DOHH2 (cell line): ENCODE measurements around the gene SPATA20.

Experiments
- EZH2phosphoT487 ChIP-seq: fragments of 200-600 bp; sonication (generic); IDR thresholded peaks from 2 replicates; pipeline ENCODE4 v1.6.1; 2017; ENCODE audit warnings: borderline replicate concordance, mild to moderate bottlenecking, antibody characterized with exemption, low read length, moderate library complexity, mixed read lengths
- TF ChIP-seq, protein P1 (sequence below): fragments of 200-600 bp; sonication (generic); IDR thresholded peaks from one replicate; pipeline ENCODE4 v1.5.1; 2014; ENCODE audit warnings: antibody characterized with exemption, mild to moderate bottlenecking, low read depth, low read length; ENCODE audit not compliant: poor library complexity, severe bottlenecking

DNA sequence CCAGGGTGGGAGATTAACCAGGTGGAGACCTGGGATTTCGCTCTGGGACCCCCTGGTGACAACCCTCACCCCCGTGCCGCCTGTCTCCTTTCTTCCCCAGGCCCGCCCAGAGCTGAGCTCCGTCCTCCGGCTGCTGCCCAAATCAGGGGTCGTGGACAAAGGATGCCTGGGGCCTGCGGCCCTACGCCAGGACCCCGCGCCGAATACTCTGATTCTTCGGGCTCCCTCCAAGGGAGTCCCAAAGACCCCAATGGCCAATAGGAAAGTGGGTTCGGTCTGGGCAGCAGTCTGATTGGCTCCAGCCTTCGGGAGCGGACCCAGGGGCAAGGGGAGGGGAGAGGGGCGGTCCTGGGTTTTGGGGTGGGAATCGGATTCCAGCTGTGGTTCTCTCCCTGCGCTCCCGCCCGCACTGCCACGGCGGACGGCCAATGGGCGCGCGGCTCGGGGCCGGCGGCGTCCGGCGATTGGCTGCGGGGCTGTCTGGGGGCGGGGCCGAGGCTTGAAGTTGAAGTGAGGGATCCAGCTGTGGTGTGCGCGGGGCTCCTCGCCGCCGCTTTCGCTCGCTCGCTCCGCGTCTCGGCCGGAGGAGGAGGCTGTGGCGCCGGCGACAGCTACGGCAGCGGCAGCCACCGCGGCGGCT lies 13.3 kb downstream of the SPATA20 start, which contains the start of gene CACNA1G:
- TF ChIP-seq, protein P1, sequence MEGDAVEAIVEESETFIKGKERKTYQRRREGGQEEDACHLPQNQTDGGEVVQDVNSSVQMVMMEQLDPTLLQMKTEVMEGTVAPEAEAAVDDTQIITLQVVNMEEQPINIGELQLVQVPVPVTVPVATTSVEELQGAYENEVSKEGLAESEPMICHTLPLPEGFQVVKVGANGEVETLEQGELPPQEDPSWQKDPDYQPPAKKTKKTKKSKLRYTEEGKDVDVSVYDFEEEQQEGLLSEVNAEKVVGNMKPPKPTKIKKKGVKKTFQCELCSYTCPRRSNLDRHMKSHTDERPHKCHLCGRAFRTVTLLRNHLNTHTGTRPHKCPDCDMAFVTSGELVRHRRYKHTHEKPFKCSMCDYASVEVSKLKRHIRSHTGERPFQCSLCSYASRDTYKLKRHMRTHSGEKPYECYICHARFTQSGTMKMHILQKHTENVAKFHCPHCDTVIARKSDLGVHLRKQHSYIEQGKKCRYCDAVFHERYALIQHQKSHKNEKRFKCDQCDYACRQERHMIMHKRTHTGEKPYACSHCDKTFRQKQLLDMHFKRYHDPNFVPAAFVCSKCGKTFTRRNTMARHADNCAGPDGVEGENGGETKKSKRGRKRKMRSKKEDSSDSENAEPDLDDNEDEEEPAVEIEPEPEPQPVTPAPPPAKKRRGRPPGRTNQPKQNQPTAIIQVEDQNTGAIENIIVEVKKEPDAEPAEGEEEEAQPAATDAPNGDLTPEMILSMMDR = no peak
- no peak for TF ChIP-seq EZH2phosphoT487
